Body of pancreas (tissue), 4 donors: ENCODE results near the gene TLN1.

Source experiments
- CTCF ChIP-seq, 7 experiments: fragments of 450-650 bp in 4 of 7; fragments of 200-600 bp in 3 of 7; sonication (generic) in 3 of 7; IDR thresholded peaks; one replicate each; pipeline ENCODE4 v1.5.1; 2016 to 2019; ENCODE audit warnings: antibody characterized with exemption in 7 of 7
- POLR2A ChIP-seq, 3 donors: fragments of 450-650 bp; IDR thresholded peaks; one replicate each; pipeline ENCODE4 v1.6.1; 2016; ENCODE audit warnings: antibody characterized with exemption in 3 of 3, mild to moderate bottlenecking in 2 of 3

- TF ChIP-seq POLR2A (IDR thresholded peaks at IDR 0.05), result no peak
- no peak for TF ChIP-seq CTCF (IDR thresholded peaks at IDR 0.05)
Measured at GRCh38 chr9:35731415-35732184, 395 bp downstream of the TLN1 start.
